Stimulated activated CD8-positive, alpha-beta memory T cell treated with anti-CD3 and anti-CD28 coated beads, Interleukin-7, amount 100 ng/mL, for 48 hours (primary cell): ENCODE measurements around the gene RPP25L.

ENCODE experiments used
- DNase-seq, 2 donors: peaks; one replicate each; pipeline ENCODE4 v3.0.0-alpha.2; 2020; ENCODE audit warnings: low read depth in 1 of 2; ENCODE audit errors: extremely low read depth in 1 of 2

Gene RPP25L

DNA sequence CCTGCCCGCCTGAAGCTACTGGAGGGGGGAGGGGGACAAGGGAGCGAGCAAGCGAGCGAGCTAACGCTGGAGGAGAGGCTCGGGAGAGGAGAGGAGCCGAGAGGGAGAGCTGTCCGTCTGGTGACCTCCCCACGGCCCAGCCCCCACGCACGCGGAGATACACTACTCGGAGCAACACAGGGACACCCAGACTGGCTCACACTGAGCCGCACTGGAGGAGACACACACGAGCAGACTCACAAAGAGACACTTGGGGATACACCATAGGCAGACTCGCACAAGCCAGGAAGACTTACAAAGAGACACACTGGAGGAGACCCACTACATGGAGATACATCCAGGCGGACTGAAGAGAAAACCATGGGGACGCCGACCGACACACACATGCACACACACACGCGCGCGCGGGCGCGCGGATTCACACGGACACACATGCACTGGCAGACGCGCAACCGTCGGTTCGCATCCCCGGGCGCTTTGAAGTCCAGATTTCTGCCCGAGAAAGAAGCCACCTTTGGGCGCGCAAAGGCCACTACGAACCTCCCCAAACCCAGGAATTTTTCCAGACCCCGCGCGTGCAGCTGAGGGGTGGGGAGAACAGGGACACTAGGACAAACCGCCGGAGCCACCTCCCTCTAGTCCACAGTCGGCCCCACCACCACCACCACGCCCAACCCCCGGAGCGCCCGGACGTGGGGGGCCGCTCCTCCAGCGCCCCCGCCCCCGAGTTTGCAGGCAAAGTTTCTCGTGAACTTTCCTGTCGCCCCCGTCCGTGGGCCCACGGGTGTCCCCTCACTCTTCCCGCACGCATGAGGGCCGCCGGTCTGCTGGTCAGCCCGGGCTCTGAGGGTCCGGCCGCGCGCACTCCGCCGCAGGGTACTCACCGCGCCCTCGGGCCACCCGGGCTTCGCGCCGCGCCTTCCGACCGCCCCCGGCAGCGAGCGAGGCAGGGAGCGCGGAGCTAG is 22.9 kb downstream of the RPP25L start:
- no peak for DNase-seq

DNA sequence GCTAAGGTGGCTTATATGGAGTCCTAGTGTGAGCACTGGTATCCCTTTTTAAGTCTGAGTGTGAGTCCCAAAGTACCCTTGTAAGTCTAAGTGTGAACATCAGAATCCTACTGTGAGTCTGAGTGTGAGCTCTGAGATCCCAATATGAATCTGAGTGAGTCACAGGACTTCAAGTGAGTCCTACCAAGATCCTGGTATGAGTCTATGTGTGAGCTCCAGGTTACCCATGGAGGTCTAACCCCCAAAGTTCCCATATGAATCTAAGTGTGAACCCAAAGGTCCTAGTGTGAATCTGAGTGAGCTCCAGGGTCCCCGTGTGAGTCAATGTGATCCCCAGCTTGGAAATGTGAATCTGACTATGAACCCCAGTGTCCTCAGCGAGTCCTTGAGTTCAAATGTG is 24.6 kb downstream of the RPP25L start:
- DNase-seq = no peak

DNA sequence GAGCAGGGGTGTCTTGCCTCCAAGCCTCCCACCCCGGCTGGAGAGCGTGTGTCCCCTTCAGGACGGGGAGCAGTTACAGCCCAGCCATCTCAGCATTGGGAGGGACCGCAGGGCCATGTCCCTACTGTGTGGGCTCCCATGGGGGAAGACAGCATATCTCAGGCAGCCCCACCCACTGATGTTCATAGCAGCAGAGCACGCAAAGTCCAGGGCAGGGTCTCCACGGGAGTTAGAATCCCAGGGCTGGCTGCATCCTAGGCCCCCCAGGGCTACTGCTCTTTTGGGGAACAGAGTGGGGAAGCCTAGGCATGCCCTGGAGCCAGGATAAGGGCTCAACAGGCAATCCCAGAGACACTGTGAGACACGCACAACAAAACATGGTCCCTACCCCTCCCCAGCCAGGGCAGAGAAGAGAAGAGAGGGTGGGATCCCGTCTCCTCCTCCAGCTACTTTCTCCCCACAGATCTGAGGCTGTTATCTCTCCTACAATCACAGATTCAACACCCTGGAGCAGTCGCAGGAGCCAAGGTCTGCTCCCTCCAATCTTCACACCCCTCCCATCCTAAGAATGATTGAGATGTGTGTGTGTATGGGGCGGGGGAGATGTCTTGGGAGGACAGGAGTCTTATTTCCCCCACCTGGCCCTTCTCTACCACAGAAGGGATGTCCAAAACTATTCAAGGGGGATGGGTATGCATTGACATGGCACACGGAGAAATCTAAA is 25.8 kb downstream of the RPP25L start:
- no peak for DNase-seq

DNA sequence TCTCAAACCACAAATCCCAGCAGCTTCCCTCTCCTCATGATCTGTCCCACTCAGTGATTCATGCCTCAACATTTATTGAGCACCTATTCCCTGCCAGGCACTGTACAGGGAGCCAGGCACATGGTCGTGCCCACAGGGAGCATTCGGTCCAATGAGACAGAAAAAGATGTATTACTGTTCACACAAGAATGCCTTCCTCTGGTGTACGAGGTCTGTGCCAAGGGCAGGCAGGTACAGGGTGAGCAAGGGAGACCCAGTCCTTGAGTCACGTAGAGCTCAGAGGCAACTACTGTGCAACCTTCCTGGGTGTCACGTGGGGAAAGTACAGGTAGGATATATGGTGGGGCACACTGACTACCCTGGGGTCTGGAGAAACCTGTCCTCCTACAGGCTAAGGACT is 26.9 kb downstream of the RPP25L start:
- DNase-seq = no peak

DNA sequence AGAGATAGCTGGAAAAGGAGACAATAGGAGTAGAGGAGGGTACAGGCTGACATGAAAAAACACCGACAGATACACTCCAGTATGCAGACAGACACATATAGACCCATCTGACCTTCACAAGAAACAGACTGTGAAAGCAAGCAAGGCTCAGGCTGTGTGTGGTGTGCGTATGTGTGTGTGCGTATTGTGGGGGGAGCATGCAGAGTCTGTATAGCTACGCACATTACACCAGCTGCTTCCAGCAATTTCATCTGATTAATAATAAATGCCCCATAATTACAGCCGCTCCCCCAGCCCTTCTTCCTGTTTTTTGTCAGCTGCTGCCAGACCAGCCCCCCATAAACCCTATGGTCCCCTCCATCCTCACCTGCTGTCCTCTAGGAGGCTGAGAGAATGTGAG is 29.1 kb downstream of the RPP25L start:
- DNase-seq = no peak

DNA sequence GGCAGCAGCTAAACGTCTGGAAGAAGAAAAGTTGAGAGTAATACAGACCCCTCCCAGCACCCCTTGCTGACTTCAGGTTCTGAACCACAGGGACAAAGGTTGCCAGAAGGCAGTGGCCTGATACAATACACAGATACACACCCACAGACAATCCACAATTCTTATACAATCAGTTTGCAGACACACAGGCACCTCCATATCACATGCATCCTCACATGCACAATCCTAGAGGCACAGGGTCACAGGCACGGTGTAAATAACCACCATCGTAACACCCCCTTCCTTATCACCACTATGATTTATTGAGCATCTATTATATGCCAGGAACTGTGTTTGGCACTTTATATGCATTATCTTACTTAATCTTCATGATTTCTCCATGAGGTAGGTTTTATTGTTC is 30.6 kb downstream of the RPP25L start:
- no peak for DNase-seq

DNA sequence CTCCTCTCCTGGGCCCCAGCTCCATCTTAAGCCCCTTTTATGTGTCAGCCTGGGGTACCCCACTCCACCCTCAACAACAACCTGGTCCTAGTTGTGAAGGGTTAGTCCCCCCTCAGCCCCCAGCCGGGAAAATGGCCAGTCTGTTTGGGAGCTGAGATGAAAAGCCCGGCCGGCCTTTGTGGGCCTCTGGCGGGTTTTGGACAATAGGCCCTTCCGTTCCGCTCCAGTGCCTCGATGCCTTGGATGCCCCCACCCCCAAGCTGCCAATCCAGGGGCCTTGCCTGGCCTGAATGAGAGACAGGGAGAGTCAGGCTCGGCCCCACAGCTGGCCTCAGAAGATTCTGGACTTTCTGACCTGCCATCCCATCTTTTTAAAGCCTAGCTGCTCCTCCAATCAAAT is 31.5 kb downstream of the RPP25L start:
- DNase-seq = no peak

DNA sequence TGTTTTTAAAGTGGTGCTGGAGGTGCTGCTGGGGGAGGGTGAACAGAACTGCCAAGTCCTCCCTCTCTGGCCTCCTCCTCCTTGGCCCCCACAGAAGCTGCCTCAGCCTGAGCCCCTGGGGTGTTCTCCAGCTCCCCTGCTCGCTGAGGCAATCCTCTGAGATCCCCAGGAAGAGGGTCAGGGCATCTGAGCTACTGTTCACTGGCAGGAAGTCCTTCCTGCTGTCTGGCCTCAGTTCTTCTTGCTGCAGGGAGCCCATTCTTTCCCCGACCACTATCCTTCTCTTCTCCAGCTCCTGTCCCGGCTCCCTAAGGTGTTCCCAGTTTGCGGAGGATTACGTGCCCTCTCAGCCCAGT is 32.1 kb downstream of the RPP25L start:
- DNase-seq = no peak

DNA sequence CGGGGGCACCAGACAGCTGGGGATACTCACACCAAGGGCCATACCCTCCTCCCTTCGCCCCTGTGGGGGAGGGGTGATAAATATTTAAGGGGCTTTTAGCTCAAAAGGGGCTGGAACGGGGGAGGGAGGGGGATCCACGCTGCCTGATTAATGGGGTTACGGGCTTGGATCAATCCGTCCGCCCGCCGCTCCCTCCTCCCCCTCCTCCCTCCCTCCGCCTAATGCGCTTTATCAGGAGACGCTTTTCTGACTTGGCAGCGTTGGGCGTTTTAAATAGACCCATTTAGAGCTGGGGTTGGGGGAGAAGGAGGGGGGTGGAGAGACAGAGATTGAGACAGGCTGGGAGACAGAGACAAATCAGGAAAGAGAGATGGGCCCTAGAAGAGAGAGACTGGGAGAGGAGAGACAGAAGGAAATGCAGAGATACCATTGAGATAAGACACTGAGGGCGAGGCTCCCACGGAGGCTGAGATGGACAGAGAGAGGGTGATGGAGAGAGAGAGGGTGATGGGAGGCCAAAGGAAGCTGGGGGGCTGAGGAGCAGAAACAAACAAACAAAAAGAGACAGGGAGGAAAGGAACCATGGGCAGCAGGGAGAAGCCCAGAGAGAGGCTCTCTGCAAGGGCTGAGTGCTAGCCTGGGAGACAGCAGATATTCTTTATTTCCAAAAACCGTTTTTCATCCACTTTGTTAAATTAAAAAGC is 32.6 kb downstream of the RPP25L start:
- no peak for DNase-seq

DNA sequence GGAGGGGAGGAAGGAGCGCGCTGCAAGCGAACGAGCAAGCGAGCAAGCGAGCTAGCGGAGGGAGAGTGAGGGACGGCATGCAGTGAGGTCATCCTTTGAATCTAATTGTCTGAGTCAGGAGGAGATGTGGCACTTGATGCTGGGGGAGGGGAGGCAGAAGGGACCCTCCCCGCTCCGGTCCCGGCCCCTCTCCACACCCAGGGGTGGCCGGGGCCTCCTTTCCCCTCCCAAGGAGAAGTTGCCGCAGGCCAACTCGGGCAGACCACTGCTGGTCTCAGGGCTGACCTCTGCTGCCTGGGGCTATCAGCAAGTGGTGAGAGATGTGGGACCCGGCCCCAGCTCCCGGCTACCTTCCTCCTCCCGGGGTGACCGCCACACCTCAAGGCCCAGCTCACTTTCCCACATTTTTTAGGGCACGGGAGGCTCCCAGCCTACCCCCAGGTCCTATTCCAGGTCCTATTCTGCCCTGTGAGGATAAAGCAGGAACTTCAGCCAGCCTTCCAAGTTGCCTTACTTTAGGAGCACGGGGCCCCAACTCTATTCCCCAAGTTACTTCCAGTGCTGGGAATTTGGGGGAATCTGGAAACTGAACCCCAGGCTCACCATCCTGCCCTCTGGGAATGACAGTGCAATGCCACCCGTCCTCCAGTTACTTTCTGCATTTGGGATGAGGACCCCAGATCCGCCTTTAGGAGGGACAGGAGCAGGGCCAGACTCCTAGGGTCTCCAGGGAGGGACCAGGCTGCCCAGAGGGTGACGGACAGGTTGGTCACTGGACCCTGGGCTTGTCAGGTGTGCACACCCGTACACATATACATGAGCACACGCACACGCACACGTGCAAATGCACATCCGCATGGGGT is 33.4 kb downstream of the RPP25L start:
- DNase-seq = no peak

DNA sequence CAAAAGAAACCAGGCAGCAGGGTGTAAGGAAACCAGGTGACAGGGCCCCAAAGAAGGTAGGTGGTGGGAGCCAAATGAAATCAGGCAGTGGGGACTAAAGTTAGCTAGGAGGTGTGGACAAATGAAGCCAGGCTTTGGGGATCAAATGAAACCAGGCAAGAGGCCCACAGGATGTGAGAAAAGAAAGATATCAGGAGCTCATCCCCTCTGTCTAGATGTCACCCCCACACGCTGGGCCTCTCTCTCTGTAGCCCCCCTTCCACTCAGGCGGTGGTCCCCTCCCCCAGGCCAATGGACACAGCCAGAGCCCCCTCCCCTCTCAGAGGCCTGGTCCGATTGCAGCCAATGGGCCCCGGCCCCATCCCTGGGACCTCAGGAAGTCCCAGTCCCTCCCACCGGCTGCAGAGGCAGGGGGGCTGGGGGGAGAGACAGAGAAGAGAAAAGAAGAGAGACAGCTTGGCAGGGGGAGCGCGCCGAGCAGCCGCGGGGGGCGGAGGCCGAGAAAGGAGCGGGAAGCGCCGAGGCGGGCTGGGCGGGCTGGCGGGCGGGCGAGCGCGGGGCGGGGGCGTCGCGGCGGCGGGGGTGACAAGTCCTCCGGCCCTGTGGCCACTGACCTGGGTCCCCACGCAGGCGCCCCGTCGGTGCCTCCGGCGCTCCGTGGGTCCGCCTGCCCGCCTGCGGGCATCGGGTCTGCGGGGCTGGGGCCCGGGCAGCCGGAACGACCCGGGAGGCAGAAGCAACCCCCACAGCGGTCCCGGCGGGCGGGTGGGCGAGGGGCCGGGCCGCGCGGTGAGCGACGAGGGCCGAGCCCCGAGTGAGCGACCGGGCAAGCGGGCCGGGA is 34.3 kb downstream of the RPP25L start:
- DNase-seq = no peak

DNA sequence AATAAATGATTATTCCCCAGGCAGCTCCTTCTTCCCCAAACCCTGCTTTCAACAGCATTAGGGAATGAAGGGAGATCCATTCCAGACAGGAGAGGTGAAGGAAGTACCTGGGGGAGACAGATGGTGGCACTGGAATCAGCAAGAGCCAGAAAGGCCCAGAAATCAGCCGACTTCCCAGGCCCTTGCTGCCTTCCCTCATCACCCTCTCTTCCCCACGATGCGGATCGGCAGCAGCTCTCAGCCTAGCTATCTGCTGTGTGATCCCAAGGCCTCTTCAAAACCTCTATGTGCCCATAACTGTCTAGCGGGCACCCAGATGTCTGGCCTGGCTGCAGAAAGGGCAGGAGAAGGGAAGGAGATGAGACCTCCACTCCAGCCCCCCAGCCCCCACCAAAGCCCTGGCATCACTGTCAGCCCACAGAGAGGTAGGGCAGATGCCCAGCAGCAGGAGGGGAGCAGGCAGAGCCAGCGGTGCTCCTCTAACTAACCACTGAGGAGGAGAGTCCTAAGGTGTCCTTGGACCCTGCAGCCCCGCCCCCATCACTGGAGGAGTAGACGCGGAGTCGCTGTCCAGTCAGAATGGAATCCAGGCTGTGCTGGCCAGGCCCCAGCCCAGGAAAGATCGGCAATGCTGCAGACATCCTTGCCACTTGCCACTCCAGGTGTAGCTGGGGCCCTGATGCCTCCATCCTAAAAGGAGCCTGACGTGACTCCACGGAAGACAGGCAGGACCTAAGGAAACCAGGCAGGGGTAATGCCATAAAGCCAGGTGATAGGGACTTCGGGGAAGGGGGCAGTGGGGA is 35.1 kb downstream of the RPP25L start:
- no peak for DNase-seq

DNA sequence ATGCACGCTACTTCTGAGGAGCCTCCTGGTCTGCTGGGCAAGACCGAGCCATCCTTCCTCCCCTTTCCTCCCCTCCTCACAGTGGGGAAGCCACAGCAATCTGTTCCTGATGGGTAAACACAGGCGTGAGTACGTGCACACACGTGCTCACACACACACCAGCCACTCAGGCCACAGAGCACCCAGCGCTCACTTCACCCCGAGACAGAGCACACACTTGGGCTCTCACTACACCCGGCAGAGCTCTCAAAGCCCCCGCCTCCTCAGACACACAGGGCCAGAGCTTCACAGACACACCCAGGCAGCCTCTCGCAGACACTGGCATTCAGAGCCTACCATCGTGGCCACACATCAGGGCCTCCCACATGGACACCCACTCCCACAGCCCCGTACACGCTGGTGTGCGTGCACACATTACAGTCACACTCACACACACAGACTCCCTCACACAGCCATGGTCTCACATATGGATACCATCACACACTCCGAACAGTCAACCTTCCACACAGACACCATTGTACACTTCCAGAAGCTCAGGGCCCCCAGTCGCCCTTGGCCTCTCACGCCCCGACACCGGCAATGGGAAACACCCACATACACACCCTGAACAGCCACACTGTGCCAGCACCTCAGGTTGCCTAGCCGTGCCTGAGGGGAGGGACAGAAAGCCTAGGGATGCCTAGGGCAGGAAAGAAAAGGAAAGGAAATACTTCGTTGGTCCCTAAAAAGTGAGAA is 35.9 kb downstream of the RPP25L start:
- no peak for DNase-seq

DNA sequence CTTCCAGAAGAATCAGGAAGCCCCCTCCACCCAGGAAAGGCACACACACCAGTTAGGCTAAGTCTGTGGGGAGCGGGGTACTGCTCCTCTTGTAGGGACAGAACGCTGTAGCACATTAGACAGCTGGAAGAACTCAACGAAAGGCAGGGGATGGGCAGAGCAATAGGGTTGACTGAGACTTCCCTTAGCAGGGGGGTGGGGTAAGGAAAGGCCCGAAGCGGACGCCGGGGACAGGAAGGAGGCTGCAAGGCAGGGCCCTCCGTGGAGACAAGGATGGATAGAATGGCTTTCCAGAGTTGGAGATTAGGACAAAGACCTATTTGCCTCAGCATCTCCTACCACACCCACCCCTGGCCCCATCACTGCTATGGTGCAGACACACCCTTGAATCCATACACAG is 36.7 kb downstream of the RPP25L start:
- DNase-seq = no peak

DNA sequence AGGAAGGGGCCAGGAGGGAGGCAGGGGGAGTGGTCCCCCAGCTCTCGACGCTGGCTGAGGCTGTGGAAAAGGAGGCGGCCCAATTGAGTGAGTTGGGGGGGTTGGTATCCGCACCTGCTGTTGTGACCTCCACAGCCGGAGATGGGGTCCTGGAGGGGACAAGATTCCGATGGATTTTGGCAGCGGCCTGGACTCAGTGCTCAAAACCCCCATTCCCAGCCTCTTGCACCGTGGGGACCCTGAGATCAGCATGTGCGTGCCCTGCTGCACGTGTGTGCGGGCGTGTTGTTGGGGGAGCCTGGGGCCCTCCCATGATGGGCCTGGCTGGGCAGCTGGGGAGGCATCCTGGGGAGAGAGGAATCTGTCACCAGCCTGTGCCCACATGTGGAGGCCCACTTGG is 37.3 kb downstream of the RPP25L start:
- DNase-seq = no peak

DNA sequence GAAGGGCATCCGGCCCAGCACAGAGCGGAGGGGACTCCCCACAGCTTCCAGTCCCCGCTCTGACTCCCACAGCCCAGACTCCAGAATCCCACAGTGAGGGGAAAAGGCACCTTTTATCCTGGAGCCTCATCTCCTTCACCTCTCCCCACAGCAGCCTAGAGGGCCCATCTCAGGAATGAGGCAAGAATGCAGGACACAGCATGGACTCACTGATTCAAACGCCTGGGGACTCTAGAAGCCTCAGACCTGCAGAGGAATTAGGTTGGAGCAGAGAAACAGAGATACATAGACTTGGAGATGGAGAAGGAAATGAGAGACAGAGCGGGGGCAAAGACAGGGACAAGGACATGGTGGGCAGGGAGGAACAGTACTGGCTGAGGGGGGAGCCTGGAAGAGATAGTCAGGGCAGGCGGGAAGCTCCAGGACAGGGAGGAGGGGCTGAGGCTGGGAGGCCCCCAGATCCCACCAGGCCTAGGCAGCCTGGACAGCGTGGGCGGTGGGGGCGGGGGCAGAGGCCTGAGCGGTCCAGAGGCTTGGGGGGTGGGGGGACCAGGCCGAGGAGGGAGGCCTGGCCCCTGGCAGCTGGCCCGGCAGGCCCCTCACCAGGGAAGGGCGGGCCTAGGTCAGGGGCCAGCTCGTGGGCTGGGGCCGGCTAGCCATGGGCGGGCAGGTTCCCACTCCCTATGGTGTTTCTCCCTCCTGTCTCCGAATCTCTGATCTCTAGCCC is 38.1 kb downstream of the RPP25L start:
- no peak for DNase-seq

DNA sequence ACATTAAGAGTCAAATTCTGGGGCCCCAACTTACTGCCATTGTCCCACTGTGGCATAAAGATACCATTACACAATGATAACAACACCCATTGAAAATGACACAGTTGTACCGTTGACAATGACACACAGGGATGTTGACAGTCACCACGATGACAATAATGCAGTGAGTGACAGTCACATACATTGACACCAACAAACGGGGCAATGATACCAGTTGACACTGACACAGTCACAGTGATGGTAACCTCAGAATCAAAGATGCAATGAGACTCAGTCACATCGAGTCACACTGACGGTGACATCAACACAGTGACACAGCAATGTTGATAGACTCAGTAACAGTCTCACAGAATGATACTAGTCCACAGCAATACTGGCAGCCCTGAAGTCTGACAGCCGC is 39.3 kb downstream of the RPP25L start:
- DNase-seq = no peak

DNA sequence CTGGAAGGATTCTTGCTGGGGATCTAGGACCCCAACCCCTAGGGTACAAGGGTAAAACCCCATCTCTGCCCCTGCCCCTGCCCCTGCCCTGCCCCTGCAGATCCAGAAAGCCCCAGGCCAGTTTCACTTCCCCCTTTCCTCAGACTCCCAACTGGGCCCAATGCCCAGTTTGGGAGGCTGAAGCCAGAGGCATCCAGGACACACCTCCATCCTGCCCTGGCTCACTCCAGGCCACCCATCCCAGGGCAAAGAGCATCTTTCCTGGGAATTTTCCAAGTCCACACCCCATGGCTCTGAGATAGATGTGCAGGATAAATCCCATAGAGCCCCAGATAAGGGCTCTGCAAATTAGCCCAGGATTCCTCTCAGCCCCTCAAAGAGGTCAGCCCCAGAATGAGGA is 39.8 kb downstream of the RPP25L start:
- no peak for DNase-seq
